Lung (tissue), 12 donors: ENCODE measurements around the gene VAV1. TPM values are rescaled to one million over a fixed set of nuclear protein-coding genes. Genes with fewer than 3 reads are reported as not detected.

Source experiments
- ATAC-seq: fragments of 200-7000 bp; cut with Tn5 transposase; one replicate; pipeline ENCODE4 v1.9.1; 2020; ENCODE audit warnings: moderate number of reproducible peaks; ENCODE audit not compliant: insufficient read depth, low FRiP score
- DNase-seq, 3 donors: peaks; one replicate each; pipeline ENCODE4 v3.0.0-alpha.2; 2013 to 2017
- H3K27ac ChIP-seq, 2 donors: one replicate each; pipeline ENCODE4 v1.5.1; 2013; ENCODE audit warnings: mild to moderate bottlenecking in 2 of 2, moderate library complexity in 2 of 2, control low read depth in 1 of 2, inconsistent platforms in 1 of 2, low read depth in 1 of 2, low read length in 1 of 2
- H3K27me3 ChIP-seq, 3 donors: one replicate each; pipeline ENCODE4 v1.5.1; 2013; ENCODE audit warnings: low read length in 2 of 3; ENCODE audit not compliant: control insufficient read depth in 3 of 3, insufficient read depth in 3 of 3
- H3K36me3 ChIP-seq, 4 donors: one replicate each; pipeline ENCODE4 v1.5.1; 2013; ENCODE audit warnings: low read length in 4 of 4, mild to moderate bottlenecking in 1 of 4, moderate library complexity in 1 of 4; ENCODE audit not compliant: control insufficient read depth in 4 of 4, insufficient read depth in 4 of 4
- H3K4me1 ChIP-seq, 5 donors: one replicate each; pipeline ENCODE4 v1.5.1; 2013; ENCODE audit warnings: low read length in 5 of 5, mild to moderate bottlenecking in 2 of 5, moderate library complexity in 1 of 5; ENCODE audit not compliant: control insufficient read depth in 5 of 5, insufficient read depth in 5 of 5
- H3K4me3 ChIP-seq: one replicate; pipeline ENCODE4 v1.5.1; 2013; ENCODE audit warnings: mild to moderate bottlenecking, control low read depth, moderate library complexity
- H3K9ac ChIP-seq, 2 donors: one replicate each; pipeline ENCODE4 v1.5.1; 2013; ENCODE audit warnings: low read length in 2 of 2, control low read depth in 1 of 2; ENCODE audit not compliant: insufficient read depth in 1 of 2
- H3K9me3 ChIP-seq, 4 donors: one replicate each; pipeline ENCODE4 v1.5.1; 2013; ENCODE audit warnings: low read length in 3 of 4, mild to moderate bottlenecking in 1 of 4, moderate library complexity in 1 of 4; ENCODE audit not compliant: control insufficient read depth in 4 of 4, insufficient read depth in 3 of 4
- CTCF ChIP-seq: IDR thresholded peaks from 2 replicates; pipeline ENCODE4 v1.5.1; 2012; ENCODE audit warnings: mild to moderate bottlenecking; ENCODE audit errors: control extremely low read depth, extremely low read depth
- WGBS, 2 donors: extraction: QIAGEN DNeasy Blood & Tissue Kit; methylation state at CpG; one replicate each; pipeline ENCODE4 v1.1.7; 2013; 5-methylcytosine and 5-hydroxymethylcytosine counted together
- polyA plus RNA-seq, 2 donors: library from polyadenylated mRNA; stranded (reverse); fragments of 200-250 nt; gene quantifications; one replicate each; pipeline ENCODE4 v1.2.1, GENCODE V29; 2013
- total RNA-seq, 2 donors: library from RNA; depleted of rRNA in 1 of 2; stranded (reverse); fragments of >200 nt in 1 of 2; gene quantifications; one replicate each; pipeline ENCODE4 v1.2.1, GENCODE V29; 2014 to 2021
- donor health status: control.
- donor health status: control.
- donor health status: Bipolar disorder and iron deficiency.
- donor health status: healthy.
- donor health status: DM: yes; HTN: yes; CAD: no.

The VAV1 gene
- total and polyA plus RNA-seq, 4 donors: 8.7 to 60.8 (median 21.9) TPM

- no peak for TF ChIP-seq CTCF
- 86 to 90% methylated on average over 3 of the region's 3 CpGs for WGBS, 2 donors
- ATAC-seq: no peak
- no peaks in the 10 kb centered on the region for H3K27me3 ChIP-seq
- no peaks in the 10 kb centered on the region for H3K36me3 ChIP-seq
- H3K27ac ChIP-seq: no peak overlapping the region
- peaks cover 0 to 2% (median 0%) of the 10 kb centered on the region in 5 donors for H3K4me1 ChIP-seq
- H3K9ac ChIP-seq: no peak overlapping the region
- H3K4me3 ChIP-seq: no peak overlapping the region
- no peak for DNase-seq
- H3K9me3 ChIP-seq: no peaks in the 10 kb centered on the region
Measured at GRCh38 chr19:6848986-6849385, 76.5 kb downstream of the VAV1 start.

DNA sequence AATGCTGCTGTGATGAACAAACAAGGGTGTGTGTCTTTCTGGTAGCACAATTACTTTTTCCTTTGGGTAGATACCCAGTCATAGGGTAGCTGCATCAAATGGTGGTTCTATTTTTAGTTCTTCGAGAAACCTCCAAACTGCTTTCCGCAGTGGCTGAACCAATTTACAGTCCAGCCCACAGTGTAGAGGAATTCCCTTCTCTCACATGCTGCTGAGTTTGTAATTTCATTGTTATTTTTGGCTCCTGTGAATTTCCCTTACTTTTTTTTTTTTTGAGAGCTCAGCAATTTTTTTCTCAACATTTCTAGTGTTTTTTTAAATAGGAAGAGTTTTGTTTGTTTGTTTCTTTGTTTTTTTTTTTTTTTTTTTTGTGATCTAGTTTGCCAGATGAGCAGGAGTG lies 77.4 kb downstream of the VAV1 start:
- Histone ChIP-seq H3K27ac (no peak overlapping the region), H3K9me3 (no peaks in the 10 kb centered on the region), H3K27me3 (no peaks in the 10 kb centered on the region), H3K4me1 (peaks cover 0 to 2% (median 0%) of the 10 kb centered on the region in 5 donors), H3K9ac (peak overlapping the region in 1 of 2 donors; percentile 4), H3K36me3 (no peaks in the 10 kb centered on the region), H3K4me3 (no peak overlapping the region)
- ATAC-seq (no peak), DNase-seq (peak in 2 of 3 donors; percentile 36 to 53)
- WGBS, 2 donors: 77% methylated on average over 2 of the region's 2 CpGs
- TF ChIP-seq CTCF: no peak

DNA sequence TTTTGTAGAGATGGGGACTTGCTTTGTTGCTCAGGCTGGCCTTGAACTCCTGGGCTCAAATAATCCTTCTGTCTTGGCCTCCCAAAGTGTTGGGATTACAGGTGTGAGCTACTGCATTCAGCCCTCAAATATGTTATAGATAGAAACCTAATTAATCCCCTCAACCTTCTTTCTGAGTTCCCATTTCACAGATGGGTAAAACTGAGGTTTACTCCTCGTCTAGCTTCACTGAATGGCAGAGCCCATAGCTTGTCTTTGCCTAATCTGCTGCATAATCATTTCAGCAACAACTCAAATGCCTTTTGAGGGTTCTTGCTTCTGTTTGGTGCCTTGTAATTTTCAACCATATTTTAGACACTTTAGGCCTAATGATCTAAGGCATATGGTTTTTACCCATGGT lies 78.9 kb downstream of the VAV1 start:
- no peak for ATAC-seq
- H3K27ac ChIP-seq: no peak overlapping the region
- DNase-seq: no peak
- WGBS, 2 donors: 63 to 86% methylated on average over 1 of the region's 1 CpG
- no peak overlapping the region for H3K9ac ChIP-seq
- H3K27me3 ChIP-seq: no peaks in the 10 kb centered on the region
- H3K9me3 ChIP-seq: no peaks in the 10 kb centered on the region
- H3K4me1 ChIP-seq: peaks cover 0 to 2% (median 0%) of the 10 kb centered on the region in 5 donors
- TF ChIP-seq CTCF: no peak
- no peak overlapping the region for H3K4me3 ChIP-seq
- H3K36me3 ChIP-seq: no peaks in the 10 kb centered on the region

DNA sequence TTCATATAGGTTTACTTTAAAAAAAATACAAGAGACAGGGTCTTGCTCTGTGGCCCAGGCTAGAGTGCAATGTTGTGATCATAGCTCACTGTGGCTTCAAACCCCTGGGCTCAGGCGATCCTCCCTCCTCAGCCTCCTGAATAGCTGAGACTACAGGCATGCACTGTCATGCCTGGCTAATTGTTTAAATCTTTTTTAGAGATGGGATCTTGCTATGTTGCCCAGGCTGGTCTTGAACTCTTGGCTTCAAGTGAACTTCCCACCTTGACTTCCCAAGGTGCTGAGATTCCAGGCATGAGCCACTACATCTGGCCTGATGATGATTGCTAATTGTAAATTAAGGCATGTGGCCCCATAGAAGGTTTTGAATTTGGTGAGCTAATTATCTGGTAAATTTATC lies 79.5 kb downstream of the VAV1 start:
- peaks cover 0 to under 1% (median 0%) of the 10 kb centered on the region in 4 donors for H3K36me3 ChIP-seq
- H3K9me3 ChIP-seq: no peaks in the 10 kb centered on the region
- H3K4me3 ChIP-seq: no peak overlapping the region
- no peak overlapping the region for H3K27ac ChIP-seq
- no peak for TF ChIP-seq CTCF
- ATAC-seq (no peak), DNase-seq (no peak)
- 88 to 98% methylated on average over 1 of the region's 1 CpG for WGBS, 2 donors
- H3K9ac ChIP-seq: no peak overlapping the region
- H3K4me1 ChIP-seq: peaks cover 0 to 2% (median 0%) of the 10 kb centered on the region in 5 donors
- no peaks in the 10 kb centered on the region for H3K27me3 ChIP-seq
